ENCODE data around the gene PTPN4. TPM values are rescaled to one million over a fixed set of nuclear protein-coding genes. Genes with fewer than 3 reads are reported as not detected.

The PTPN4 gene
- total and polyA plus RNA-seq, 11 donors: 3.6 to 49.0 (median 43.0) TPM

- TF ChIP-seq CTCF (IDR thresholded peaks at IDR 0.05) (no peak), POLR2A (IDR thresholded peaks at IDR 0.05) (no peak)
- 54 to 71% (median 63%) methylated on average over 2 of the region's 2 CpGs for WGBS, 4 donors
- H3K36me3 ChIP-seq: no peaks in the 10 kb centered on the region
- peaks cover 0 to 3% (median 0%) of the 10 kb centered on the region in 12 donors for H3K4me1 ChIP-seq
- intact Hi-C loops (cut with DNase I): loop anchor here in 8 of 10 donors (2.0 to 10.0 kb wide), 12 partner anchors 47 to 563 kb away; no protein-coding TSS in a partner anchor
- DNase-seq (no peak), ATAC-seq (no peak)
- H3K4me3 ChIP-seq: no peak overlapping the region
- no peak overlapping the region for H3K27ac ChIP-seq
- no peaks in the 10 kb centered on the region for H3K9me3 ChIP-seq
- H3K27me3 ChIP-seq: no peaks in the 10 kb centered on the region
Observed at GRCh38 chr2:119751706-119752105, 8.0 kb upstream of the PTPN4 start.

- Histone ChIP-seq H3K9me3 (no peaks in the 10 kb centered on the region), H3K27me3 (no peaks in the 10 kb centered on the region), H3K4me3 (no peak overlapping the region), H3K27ac (no peak overlapping the region), H3K36me3 (no peaks in the 10 kb centered on the region), H3K4me1 (peaks cover 0 to 10% (median 1%) of the 10 kb centered on the region in 12 donors)
- WGBS, 4 donors: 45 to 50% (median 46%) methylated on average over 7 of the region's 7 CpGs
- peak; percentile 67 to 86 (median 79) for TF ChIP-seq CTCF (IDR thresholded peaks at IDR 0.05)
- no peak for TF ChIP-seq POLR2A (IDR thresholded peaks at IDR 0.05)
- intact Hi-C loops (cut with DNase I): loop anchor here in 9 of 10 donors (1.0 to 10.0 kb wide), 13 partner anchors 48 to 562 kb away; no protein-coding TSS in a partner anchor
- ATAC-seq (peak; percentile 58 to 72 (median 61)), DNase-seq (no peak)
Observed at GRCh38 chr2:119753041-119753929, 6.4 kb upstream of the PTPN4 start.

DNA sequence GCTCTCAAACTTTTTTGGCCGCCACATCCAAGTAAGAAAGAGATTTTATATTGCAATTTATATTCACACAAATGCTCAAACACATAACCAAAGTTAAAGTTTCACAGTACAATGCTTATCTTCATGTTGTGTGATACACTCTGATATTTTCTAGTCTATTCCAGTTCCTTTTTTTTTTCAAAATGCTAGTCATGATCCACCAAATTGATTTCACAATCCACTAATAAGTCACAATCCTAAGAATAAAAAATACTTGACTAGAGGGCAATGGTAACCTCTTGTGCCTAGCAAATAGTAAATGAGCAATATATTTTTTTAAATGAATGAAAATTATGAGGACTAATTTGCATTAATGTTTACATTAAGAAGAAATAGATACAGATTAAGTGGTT is 5.8 kb upstream of the PTPN4 start:
- H3K4me3 ChIP-seq: no peak overlapping the region
- no peaks in the 10 kb centered on the region for H3K27me3 ChIP-seq
- peaks cover 0 to 13% (median 3%) of the 10 kb centered on the region in 12 donors for H3K4me1 ChIP-seq
- ATAC-seq (no peak), DNase-seq (no peak)
- intact Hi-C loops (cut with DNase I): loop anchor here (1.0 to 10.0 kb wide), 14 partner anchors 49 to 561 kb away; no protein-coding TSS in a partner anchor
- H3K9me3 ChIP-seq: no peaks in the 10 kb centered on the region
- WGBS, 4 donors: 98 to 100% (median 98%) methylated on average over 1 of the region's 1 CpG
- no peaks in the 10 kb centered on the region for H3K36me3 ChIP-seq
- TF ChIP-seq CTCF (IDR thresholded peaks at IDR 0.05): no peak
- no peak for TF ChIP-seq POLR2A (IDR thresholded peaks at IDR 0.05)
- H3K27ac ChIP-seq: no peak overlapping the region

DNA sequence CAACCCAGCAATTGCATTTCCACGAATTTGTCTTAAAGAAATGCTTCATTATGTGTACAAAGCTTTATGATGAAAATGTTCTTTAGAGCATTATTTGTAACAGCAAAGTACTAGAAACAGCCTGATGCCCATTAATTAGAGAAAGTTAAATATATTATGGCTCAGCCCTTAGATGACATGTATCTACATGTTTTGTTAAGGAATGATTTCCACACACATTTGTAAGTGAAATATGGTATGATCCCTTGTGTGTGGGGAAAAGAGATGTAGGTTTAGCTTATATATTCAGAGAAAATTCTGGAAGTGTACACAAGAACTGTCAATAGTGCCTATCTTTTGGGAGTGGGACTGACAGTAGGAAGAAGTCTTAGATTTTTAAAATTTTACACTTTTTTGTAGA is 3.8 kb upstream of the PTPN4 start:
- H3K9me3 ChIP-seq: no peaks in the 10 kb centered on the region
- no peak overlapping the region for H3K27ac ChIP-seq
- DNase-seq: no peak
- intact Hi-C loops (cut with DNase I): loop anchor here in 7 of 10 donors (2.0 to 10.0 kb wide), 10 partner anchors 51 to 559 kb away; no protein-coding TSS in a partner anchor
- H3K36me3 ChIP-seq: no peaks in the 10 kb centered on the region
- H3K27me3 ChIP-seq: no peaks in the 10 kb centered on the region
- WGBS, 4 donors: 72 to 78% (median 76%) methylated on average over 1 of the region's 1 CpG
- ATAC-seq: no peak
- H3K4me1 ChIP-seq: peaks cover 0 to 17% (median 6%) of the 10 kb centered on the region in 12 donors
- no peak for TF ChIP-seq CTCF (IDR thresholded peaks at IDR 0.05)
- TF ChIP-seq POLR2A (IDR thresholded peaks at IDR 0.05): no peak
- no peak overlapping the region for H3K4me3 ChIP-seq
